Muscle layer of duodenum (tissue), 2 donors: ENCODE measurements around the gene TBX1.
A peak's percentile ranks its signal among the peaks of the same experiment; 100 is the strongest.

Experiments
- H3K27ac ChIP-seq: one replicate; pipeline ENCODE4 v1.7.0; 2013; ENCODE audit warnings: mild to moderate bottlenecking, low read length
- H3K27me3 ChIP-seq: one replicate; pipeline ENCODE4 v1.7.0; 2013; ENCODE audit warnings: low read depth, mild to moderate bottlenecking, control low read depth, low read length
- H3K36me3 ChIP-seq, 2 donors: one replicate each; pipeline ENCODE4 v1.7.0; 2013; ENCODE audit warnings: low read length in 2 of 2, control low read depth in 1 of 2, mild to moderate bottlenecking in 1 of 2; ENCODE audit not compliant: insufficient read depth in 2 of 2, control insufficient read depth in 1 of 2
- H3K4me1 ChIP-seq, 2 donors: one replicate each; pipeline ENCODE4 v1.7.0; 2013; ENCODE audit warnings: low read length in 2 of 2, mild to moderate bottlenecking in 2 of 2, control low read depth in 1 of 2, moderate library complexity in 1 of 2; ENCODE audit not compliant: insufficient read depth in 2 of 2, control insufficient read depth in 1 of 2
- H3K4me3 ChIP-seq, 2 donors: one replicate each; pipeline ENCODE4 v1.7.0; 2013; ENCODE audit warnings: low read length in 2 of 2, low read depth in 1 of 2, mild to moderate bottlenecking in 1 of 2
- H3K9me3 ChIP-seq, 2 donors: one replicate each; pipeline ENCODE4 v1.7.0; 2013; ENCODE audit warnings: low read length in 2 of 2, control low read depth in 1 of 2, mild to moderate bottlenecking in 1 of 2; ENCODE audit not compliant: control insufficient read depth in 1 of 2
- donor health status: healthy.

Gene TBX1

DNA sequence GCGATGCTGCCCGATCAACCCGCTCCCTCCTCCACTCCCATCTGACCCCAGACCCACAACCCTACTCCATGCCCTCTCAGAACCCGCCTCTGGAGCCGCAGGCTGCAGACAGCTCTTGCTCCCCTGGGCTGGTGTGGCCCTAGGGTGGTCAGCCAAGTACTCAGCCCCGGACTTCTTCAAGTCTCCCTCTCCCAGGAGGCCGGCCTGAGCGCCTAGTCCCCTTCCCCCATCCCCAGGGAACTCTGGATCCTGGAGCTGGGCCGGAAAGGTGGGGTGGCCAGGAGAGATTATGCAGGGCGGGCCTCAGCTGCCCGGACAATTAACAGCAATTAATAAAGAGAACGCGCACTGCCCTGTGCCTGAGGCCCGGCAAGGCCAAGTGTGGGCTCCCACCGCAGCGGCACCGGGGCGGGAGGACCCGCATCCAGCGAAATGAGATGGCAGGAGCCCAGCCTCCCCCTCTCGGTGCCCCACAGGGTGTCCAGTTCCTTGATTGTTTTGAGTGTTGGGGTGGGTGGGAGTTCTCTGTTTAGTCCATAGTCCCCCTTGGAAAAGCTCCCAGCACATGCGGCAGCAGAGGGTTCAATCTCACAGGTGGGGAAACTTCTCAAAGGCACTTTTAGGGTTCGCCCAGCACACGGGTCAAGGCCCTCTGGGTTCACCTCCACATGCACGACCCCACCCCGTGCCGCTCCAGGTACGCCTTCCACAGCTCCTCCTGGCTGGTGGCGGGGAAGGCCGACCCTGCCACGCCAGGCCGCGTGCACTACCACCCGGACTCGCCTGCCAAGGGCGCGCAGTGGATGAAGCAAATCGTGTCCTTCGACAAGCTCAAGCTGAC is 3.1 kb downstream of the TBX1 start:
- peaks cover 61% of the 10 kb centered on the region for H3K27me3 ChIP-seq
- H3K9me3 ChIP-seq = no peaks in the 10 kb centered on the region
- H3K4me1 ChIP-seq = peaks cover 0 to 34% of the 10 kb centered on the region in 2 donors
- no peak overlapping the region for H3K27ac ChIP-seq
- no peaks in the 10 kb centered on the region for H3K36me3 ChIP-seq
- H3K4me3 ChIP-seq = no peak overlapping the region

GRCh38 chr22:19764299-19764593 is 3.7 kb downstream of the TBX1 start:
- H3K4me1 ChIP-seq = peaks cover 0 to 28% of the 10 kb centered on the region in 2 donors
- H3K9me3 ChIP-seq = no peaks in the 10 kb centered on the region
- no peak overlapping the region for H3K4me3 ChIP-seq
- no peak overlapping the region for H3K27ac ChIP-seq
- no peaks in the 10 kb centered on the region for H3K36me3 ChIP-seq
- H3K27me3 ChIP-seq = peaks cover 61% of the 10 kb centered on the region

GRCh38 chr22:19764636-19765476 is 4.3 kb downstream of the TBX1 start:
- H3K36me3 ChIP-seq = no peaks in the 10 kb centered on the region
- no peaks in the 10 kb centered on the region for H3K9me3 ChIP-seq
- peaks cover 0 to 22% of the 10 kb centered on the region in 2 donors for H3K4me1 ChIP-seq
- H3K4me3 ChIP-seq = no peak overlapping the region
- peaks cover 55% of the 10 kb centered on the region for H3K27me3 ChIP-seq
- H3K27ac ChIP-seq = no peak overlapping the region

DNA sequence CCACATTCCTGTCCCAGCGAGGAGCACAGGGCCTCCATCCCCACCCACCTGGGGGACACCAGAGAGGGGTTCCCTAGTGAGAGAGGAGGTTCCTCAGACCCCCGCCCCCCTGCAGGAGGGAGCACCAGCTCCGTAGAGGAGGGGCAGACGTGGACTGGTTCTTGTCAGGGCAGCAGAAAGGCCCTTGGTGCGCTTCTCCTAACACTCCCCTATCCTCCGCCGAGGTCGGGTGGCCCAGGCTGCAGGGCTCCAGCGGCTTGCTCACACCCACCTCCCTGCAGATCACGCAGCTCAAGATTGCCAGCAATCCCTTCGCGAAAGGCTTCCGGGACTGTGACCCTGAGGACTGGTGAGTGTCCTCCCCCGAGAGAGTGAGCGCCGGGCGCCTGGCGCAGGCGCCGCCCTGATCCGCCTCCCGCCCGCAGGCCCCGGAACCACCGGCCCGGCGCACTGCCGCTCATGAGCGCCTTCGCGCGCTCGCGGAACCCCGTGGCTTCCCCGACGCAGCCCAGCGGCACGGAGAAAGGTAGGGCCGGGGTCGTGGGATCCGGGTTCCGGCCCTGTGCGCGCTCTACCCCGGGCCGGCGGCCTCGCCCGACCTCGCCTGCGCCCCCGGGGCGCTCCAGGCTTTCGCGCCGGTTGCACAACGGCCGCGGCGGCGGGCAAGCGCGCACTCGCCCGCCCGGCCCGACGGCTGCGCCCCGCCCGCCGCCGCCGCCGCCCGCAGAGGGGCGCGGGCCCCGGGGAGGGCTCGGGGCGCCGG is 5.1 kb downstream of the TBX1 start:
- H3K4me1 ChIP-seq = peaks cover 0 to 17% of the 10 kb centered on the region in 2 donors
- H3K27ac ChIP-seq = no peak overlapping the region
- H3K4me3 ChIP-seq = peak overlapping the region in 1 of 2 donors; percentile 46
- H3K27me3 ChIP-seq = peaks cover 57% of the 10 kb centered on the region
- no peaks in the 10 kb centered on the region for H3K36me3 ChIP-seq
- no peaks in the 10 kb centered on the region for H3K9me3 ChIP-seq

DNA sequence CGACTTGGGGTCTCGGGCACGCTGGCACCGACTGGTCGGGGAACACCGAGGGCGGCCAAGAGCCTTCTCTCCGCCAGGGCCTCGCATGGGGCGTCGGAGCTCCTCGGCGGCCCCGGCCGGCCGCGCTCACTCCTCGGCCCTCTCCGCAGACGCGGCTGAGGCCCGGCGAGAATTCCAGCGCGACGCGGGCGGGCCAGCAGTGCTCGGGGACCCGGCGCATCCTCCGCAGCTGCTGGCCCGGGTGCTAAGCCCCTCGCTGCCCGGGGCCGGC is 5.6 kb downstream of the TBX1 start:
- Histone ChIP-seq H3K36me3 (no peaks in the 10 kb centered on the region), H3K27ac (no peak overlapping the region), H3K4me3 (peak overlapping the region in 1 of 2 donors; percentile 52), H3K4me1 (peaks cover 0 to 17% of the 10 kb centered on the region in 2 donors), H3K9me3 (no peaks in the 10 kb centered on the region), H3K27me3 (peaks cover 62% of the 10 kb centered on the region)

DNA sequence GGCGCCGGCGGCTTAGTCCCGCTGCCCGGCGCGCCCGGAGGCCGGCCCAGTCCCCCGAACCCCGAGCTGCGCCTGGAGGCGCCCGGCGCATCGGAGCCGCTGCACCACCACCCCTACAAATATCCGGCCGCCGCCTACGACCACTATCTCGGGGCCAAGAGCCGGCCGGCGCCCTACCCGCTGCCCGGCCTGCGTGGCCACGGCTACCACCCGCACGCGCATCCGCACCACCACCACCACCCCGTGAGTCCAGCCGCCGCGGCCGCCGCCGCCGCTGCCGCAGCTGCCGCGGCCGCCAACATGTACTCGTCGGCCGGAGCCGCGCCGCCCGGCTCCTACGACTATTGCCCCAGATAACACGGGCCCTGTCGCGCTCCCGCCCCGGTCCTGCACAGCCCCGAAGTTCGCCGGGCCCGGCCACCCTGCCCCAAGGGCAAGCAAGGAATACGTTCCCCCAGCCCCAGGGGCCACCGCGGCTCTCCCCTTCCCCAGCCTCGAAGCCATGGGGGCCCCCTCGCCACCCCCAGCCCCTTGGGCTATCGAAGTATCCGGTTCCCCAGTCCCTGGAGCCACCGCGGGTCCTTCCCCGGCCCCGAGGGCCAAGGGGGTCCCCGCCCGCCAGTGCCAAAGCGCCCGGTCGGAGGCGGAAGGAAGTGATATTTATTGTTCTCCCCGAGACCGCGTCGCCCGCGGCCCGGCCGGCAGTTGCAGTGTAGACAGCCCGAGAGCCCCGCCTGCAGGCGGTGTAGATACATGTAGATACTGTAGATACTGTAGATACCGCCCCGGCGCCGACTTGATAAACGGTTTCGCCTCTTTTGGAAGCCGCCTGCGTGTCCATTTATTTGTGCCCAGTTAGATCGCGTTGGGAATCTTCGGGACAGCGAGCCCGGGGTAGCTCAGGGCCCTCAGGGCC is 6.2 kb downstream of the TBX1 start:
- H3K4me3 ChIP-seq = peak overlapping the region in 1 of 2 donors; percentile 52

GRCh38 chr22:19767427-19768341 is 7.1 kb downstream of the TBX1 start:
- no peak overlapping the region for H3K27ac ChIP-seq
- peak overlapping the region in 1 of 2 donors; percentile 52 for H3K4me3 ChIP-seq
- H3K9me3 ChIP-seq = no peaks in the 10 kb centered on the region
- H3K36me3 ChIP-seq = no peaks in the 10 kb centered on the region
- peaks cover 0 to 17% of the 10 kb centered on the region in 2 donors for H3K4me1 ChIP-seq
- H3K27me3 ChIP-seq = peaks cover 53% of the 10 kb centered on the region

More for the DNA sequence above, 6.2 kb downstream of the TBX1 start:
- peaks cover 61% of the 10 kb centered on the region for H3K27me3 ChIP-seq
- peaks cover 0 to 17% of the 10 kb centered on the region in 2 donors for H3K4me1 ChIP-seq
- H3K9me3 ChIP-seq = no peaks in the 10 kb centered on the region
- H3K27ac ChIP-seq = no peak overlapping the region
- no peaks in the 10 kb centered on the region for H3K36me3 ChIP-seq

GRCh38 chr22:19769393-19769715 is 8.8 kb downstream of the TBX1 start:
- Histone ChIP-seq H3K36me3 (no peaks in the 10 kb centered on the region), H3K4me1 (peaks cover 0 to 17% of the 10 kb centered on the region in 2 donors), H3K9me3 (no peaks in the 10 kb centered on the region), H3K4me3 (no peak overlapping the region), H3K27me3 (peaks cover 39% of the 10 kb centered on the region), H3K27ac (no peak overlapping the region)

DNA sequence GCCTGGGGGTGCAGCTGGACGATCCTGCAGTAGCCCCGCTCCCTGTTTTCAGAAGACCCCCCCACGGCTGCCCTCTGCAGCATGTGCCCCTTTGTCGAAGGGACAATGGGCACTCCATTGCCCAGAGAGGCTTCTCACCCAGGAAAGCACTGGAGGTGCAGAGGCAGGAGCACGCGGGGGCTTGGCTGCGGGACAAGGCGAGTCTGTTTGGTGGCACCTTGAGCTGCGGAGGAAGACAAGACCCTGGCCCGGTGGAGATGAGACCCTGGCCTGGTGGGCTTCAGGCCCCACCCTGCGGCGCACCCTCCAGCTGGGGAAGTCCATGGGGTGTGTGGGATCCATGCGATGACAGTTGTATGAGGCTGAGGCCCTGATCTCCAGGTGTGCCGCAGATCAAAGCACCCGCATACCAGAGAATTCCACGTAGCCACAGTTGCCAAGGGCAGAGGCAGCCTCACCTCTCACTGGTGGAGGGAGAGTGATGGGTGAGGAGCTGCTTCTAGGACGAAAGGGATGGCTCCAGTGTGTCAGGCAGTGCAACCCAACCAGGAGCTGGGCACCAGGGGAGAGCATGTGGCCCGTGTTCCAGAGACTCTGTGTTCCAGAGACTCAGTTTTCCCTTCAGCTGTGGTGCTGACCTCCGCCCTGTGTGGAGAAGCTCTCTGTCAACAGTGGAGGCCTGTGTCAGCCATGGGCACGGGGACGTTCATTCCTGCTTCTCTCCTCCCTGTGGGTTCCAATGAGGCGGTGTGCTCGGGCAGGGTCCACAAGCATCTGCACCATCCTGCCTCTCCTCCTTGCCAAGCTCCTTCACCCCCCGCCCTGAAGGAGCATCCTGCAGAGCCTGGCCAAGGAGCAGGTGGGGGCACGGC is 10.0 kb downstream of the TBX1 start:
- Histone ChIP-seq H3K36me3 (no peaks in the 10 kb centered on the region), H3K4me3 (no peak overlapping the region), H3K9me3 (no peaks in the 10 kb centered on the region), H3K27ac (no peak overlapping the region), H3K4me1 (peaks cover 0 to 14% of the 10 kb centered on the region in 2 donors), H3K27me3 (peaks cover 27% of the 10 kb centered on the region)
